Raji (cell line): ENCODE results near the gene SUCO.

ENCODE experiments used
- POLR2A ChIP-seq: IDR thresholded peaks from 2 replicates; pipeline ENCODE4 v1.6.1; 2011; ENCODE audit warnings: low read depth, low read length, control low read depth; ENCODE audit not compliant: insufficient read depth

The SUCO gene

GRCh38 chr1:172647987-172648386 is 115.0 kb downstream of the SUCO start:
- TF ChIP-seq POLR2A, result no peak

GRCh38 chr1:172650474-172651193 is 117.7 kb downstream of the SUCO start:
- TF ChIP-seq POLR2A, result no peak

- TF ChIP-seq POLR2A, result no peak
Observed at GRCh38 chr1:172653015-172653709, 120.2 kb downstream of the SUCO start.

GRCh38 chr1:172654535-172654934 is 121.6 kb downstream of the SUCO start:
- no peak for TF ChIP-seq POLR2A

GRCh38 chr1:172656576-172656975 is 123.6 kb downstream of the SUCO start:
- TF ChIP-seq POLR2A, result no peak

GRCh38 chr1:172657586-172657985 is 124.6 kb downstream of the SUCO start:
- TF ChIP-seq POLR2A, result no peak

GRCh38 chr1:172658871-172659453 is 126.0 kb downstream of the SUCO start, which contains the start of gene FASLG:
Gene FASLG (plus strand): TSS chr1:172659103. CDS start chr1:172659202, 99 bp downstream.
- TF ChIP-seq POLR2A, result no peak

- no peak for TF ChIP-seq POLR2A
Observed at GRCh38 chr1:172661107-172661506, 128.2 kb downstream of the SUCO start.
